Measurements from ENCODE around the gene SCAI.

GRCh38 chr9:125103021-125103420 is 40.3 kb downstream of the SCAI start:
- TF ChIP-seq CTCF (IDR thresholded peaks at IDR 0.05) = no peak
- no peak for TF ChIP-seq TCF7L2 (IDR thresholded peaks at IDR 0.05; ENCODE audit: low read depth, low read length)
- TF ChIP-seq REST (IDR thresholded peaks at IDR 0.05; ENCODE audit: insufficient read depth in 1 of 2, low read depth in 2 of 2, low read length in 1 of 2) = no peak
- no peak for TF ChIP-seq POLR2AphosphoS5 (IDR thresholded peaks at IDR 0.05; ENCODE audit: low read depth, low read length)
- TF ChIP-seq SIN3A (IDR thresholded peaks at IDR 0.05; ENCODE audit: borderline replicate concordance, insufficient read depth, low read depth, low read length) = no peak

Data from Panc1 (cell line).